ENCODE measurements around the gene PLCB4.
"Not testable (repeated sequence)": the region's sequence is repeated elsewhere in the genome, so short reads cannot be mapped to it uniquely, and the experiment has no call there.

PLCB4 gene

DNA sequence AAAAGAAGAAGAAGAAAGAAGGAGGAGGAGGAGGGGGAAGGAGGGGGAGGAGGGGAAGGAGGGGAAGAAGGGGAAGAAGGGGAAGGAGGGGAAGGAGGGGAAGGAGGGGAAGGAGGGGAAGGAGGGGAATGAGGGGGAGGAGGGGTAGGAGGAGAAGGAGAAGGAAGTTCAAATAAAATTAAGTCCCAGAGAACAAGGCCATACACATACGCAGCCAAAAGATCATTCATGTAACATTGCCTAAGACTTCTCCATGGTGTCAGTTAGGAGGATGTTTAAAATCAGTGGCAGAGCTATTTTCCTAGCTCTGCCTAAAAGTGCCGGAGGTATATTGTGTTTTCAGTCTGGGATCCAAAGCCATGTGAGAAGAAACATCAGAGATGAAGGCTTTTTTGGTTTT is 75.8 kb downstream of the PLCB4 start:
- no peak for DNase-seq

GRCh38 chr20:9145142-9145541 is 76.3 kb downstream of the PLCB4 start:
- no peak for DNase-seq

GRCh38 chr20:9146649-9147048 is 77.8 kb downstream of the PLCB4 start:
- DNase-seq, result no peak

- no peak for DNase-seq
Observed at GRCh38 chr20:9147547-9148024, 78.7 kb downstream of the PLCB4 start.

DNA sequence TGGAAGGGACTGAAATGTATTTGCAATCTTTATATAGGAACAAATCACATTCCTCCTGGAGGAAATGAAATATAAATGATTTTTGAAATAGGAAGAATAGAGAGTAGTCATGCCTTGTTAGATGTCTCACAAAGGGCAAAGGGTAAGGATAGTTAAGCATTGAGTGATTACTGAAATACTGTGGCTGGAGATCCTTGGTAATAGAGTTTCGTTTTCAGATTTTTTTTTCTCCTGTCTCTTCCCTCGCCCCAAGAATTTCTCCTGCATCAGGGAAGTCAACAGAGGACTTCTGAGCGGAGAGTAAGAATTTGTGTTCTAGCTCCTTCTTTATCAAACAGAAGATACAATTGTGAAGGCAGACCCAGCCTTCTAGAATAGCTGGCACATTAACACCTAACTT is 79.4 kb downstream of the PLCB4 start:
- no peak for DNase-seq

DNA sequence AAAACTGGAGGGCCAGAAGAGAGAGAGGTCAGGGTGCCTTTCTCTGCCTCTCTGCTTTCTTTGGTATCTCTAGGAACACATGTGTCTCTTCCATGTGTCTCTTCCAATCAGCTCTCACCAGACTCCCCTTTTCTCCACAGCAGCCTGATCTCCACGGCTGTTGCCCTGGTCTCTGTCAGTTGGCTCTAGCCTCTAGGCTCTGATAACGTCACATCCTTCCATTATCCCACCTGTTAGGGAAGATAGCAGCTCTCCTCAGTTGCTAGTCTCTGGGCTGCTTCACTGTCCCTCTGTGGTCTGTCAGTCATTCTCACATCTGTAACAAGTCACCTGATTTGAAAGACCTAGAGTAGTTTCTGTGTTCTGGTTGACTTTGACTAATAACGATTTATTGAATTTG is 80.2 kb downstream of the PLCB4 start:
- DNase-seq, result no peak

DNA sequence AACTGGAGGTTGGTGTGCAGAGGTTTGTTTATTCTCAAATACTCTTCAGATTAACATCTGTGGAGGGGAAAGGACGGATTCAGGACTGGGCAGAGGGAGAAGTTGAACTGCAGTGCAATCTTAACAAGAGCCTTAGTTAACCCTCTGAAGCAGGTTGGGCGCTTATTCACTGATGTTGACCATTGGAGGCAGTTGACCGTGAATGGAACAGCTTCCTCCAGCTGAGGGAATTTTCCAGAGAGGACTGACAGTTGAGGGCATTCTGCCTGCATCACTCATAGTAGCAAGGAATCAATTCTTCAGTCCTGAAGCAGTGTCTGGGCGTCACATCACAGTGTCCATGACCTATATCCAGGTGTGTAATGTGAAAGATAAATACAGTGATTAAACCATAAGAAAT is 80.9 kb downstream of the PLCB4 start:
- DNase-seq, result no peak

DNA sequence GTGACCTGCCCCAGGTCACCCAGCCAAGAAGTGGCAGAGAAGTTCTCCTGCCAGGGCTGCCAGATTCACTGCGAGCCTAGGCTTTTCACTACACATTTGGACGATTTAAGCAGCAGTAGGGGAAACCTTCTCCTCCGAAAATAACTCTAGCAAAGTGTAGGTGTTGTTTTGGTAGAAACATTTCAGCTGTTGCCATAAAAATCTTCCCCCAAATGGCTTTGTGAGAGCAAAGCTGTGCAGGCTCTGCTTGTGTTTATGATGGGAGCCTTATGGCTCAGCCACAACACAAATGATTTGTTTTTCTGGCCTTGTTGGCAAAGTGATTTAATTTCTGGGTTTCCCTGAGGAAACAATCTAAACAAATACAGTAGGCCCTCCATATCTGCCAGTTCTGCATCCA is 81.8 kb downstream of the PLCB4 start:
- DNase-seq, result no peak

GRCh38 chr20:9152139-9152538 is 83.3 kb downstream of the PLCB4 start:
- DNase-seq, result not testable (repeated sequence)

- DNase-seq, result no peak
Observed at GRCh38 chr20:9154464-9155024, 85.7 kb downstream of the PLCB4 start.

GRCh38 chr20:9156529-9157280 is 87.8 kb downstream of the PLCB4 start:
- DNase-seq, result no peak

- DNase-seq, result no peak
Observed at GRCh38 chr20:9160331-9160730, 91.4 kb downstream of the PLCB4 start.

DNA sequence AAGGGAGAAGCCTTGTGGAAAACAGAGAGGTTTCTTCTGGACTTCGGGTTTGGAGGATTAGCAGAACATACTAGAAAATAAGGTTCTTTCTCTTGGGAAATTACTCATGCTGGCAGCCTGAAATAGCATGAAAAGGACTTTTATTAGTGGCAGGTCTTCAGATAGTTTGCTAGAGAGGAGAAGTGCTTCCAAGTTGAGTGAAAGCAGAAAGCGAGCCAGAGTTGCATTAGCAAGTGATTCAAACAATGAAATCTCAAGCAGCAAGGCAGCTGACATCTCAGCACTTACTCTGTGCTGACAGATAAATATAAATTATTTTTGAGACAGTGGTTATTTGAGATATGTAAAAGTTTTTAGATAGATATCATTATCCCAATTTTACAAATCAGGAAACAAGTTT is 91.9 kb downstream of the PLCB4 start:
- DNase-seq, result no peak

- DNase-seq, result no peak
Observed at GRCh38 chr20:9161311-9161710, 92.4 kb downstream of the PLCB4 start.

DNA sequence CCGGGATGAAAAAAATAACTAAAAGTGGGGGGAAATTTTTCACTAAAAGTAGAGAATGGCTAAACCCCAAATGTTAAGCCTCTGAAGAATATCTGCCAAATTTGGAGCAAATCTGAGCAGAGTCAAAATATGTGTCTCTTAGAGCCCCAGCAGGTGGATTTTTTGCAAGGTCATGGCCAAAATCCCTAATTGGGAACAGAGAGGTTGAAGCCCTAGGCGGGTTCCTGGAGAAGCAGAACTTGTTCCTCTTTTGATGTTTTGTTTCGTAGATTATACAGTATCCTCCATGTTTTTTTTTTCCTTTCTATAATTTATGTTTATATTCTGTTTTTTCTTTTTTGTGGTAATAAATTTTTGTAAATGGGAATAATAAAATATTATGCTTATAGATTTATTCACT is 94.4 kb downstream of the PLCB4 start:
- DNase-seq, result no peak

DNA sequence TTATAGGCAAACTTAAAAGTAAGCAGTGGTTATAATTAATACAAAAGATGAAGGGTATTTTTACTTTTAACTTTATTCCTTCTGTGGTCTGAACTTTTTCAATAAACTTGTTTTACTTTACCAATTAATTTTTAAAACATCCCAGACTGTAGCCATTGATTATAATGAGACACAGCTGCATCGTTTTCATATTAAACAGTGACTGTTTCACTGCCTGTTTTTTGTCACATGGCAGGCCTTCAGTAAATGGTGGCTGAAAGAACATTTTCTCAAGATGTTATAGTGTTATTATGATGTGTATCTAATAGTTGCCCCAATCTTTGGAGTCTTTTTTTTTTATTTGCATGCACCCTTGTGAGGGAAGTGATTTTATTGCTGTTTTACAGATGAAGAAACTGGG is 95.1 kb downstream of the PLCB4 start:
- DNase-seq, result no peak

- no peak for DNase-seq
Observed at GRCh38 chr20:9165261-9165660, 96.4 kb downstream of the PLCB4 start.

GRCh38 chr20:9166153-9166780 is 97.4 kb downstream of the PLCB4 start:
- no peak for DNase-seq

DNA sequence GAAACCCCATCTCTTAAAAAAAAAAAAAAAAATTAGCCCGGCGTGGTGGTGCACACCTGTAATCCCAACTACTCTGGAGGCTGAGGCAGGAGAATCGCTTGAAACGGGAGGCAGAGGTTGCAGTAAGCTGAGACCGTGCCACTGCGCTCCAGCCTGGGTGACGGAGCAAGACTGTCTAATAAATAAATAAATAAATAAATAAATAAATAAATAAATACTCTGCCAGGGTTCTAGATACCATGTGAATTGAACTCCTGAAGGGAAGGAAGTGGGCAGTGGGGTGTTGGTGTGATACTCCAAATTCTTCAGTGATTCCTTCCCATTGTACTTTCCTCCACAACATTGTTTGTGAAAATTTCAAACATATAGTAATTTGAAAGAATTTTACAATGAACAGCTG is 100.5 kb downstream of the PLCB4 start:
- DNase-seq, result no peak

- DNase-seq, result no peak
Observed at GRCh38 chr20:9172851-9173250, 104.0 kb downstream of the PLCB4 start.

- no peak for DNase-seq
Observed at GRCh38 chr20:9177278-9177677, 108.4 kb downstream of the PLCB4 start.

DNA sequence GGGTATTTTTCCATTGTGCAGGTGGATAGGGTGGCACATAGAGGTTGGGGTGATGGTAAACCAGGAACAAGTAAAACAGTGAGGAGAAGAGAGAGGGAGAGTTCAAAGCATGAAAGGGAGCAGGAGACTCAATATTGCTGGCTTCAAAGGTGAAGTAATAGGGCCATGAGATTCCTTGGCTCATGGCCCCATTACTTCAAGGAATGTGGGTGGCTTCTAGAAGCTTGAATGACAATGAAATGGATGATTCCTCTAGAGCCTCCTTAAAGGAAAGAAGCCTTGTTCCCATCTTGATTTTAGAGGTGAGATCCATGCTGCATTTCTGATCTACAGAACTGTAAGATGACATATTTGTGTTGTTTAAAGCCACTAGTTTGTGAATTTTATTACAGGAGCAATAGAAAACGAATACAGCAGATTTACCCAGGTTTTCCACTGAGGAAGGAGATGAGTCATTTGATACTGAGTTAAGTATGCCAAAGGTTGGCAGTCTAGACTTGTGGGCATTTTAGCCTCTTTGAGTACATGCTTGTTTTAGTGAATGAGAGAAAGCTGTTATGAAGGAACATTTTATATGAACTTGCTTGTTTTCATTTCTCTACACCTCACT is 110.4 kb downstream of the PLCB4 start:
- DNase-seq, result no peak

- DNase-seq, result no peak
Observed at GRCh38 chr20:9179867-9180266, 111.0 kb downstream of the PLCB4 start.

Data from activated CD4-positive, alpha-beta T cell treated with anti-CD3 and anti-CD28 coated beads, Interleukin-10, Interleukin-2, amounts not matched to agents 100 ng/mL and 50 ng/mL, durations not matched to agents 16 hours and 8 hours (primary cell).